Activated CD4-positive, alpha-beta T cell treated with anti-CD3 and anti-CD28 coated beads, Interleukin-2, amount 10 ng/mL, durations not matched to agents 7 days and 5 days (primary cell): ENCODE measurements around the gene F10. TPM values are rescaled to one million over a fixed set of nuclear protein-coding genes. Genes with fewer than 3 reads are reported as not detected.
"Not testable (repeated sequence)": the region's sequence is repeated elsewhere in the genome, so short reads cannot be mapped to it uniquely, and the experiment has no call there.

Experiments used
- CTCF ChIA-PET: fragments of 350-600 bp; sonication (Branson Sonifier 250); formaldehyde crosslinking; loops from one replicate; lab custom pipeline; 2021; ENCODE audit warnings: antibody characterized with exemption; lab: Charles Lee
- POLR2A ChIA-PET: fragments of 350-600 bp; sonication (Branson Sonifier 250); formaldehyde crosslinking; loops from one replicate; lab custom pipeline; 2021; ENCODE audit warnings: antibody characterized with exemption; lab: Charles Lee
- DNase-seq: peaks from one replicate; pipeline ENCODE4 v3.0.0-alpha.2; 2020
- H3K27ac Mint-ChIP-seq: one replicate; pipeline ENCODE4 v1.8.0; 2021; ENCODE audit warnings: mild to moderate bottlenecking, moderate library complexity, mixed read lengths
- H3K27me3 Mint-ChIP-seq: one replicate; pipeline ENCODE4 v1.8.0; 2021; ENCODE audit warnings: mixed read lengths
- H3K36me3 Mint-ChIP-seq: one replicate; pipeline ENCODE4 v1.8.0; 2021; ENCODE audit warnings: low read depth, mixed read lengths
- H3K4me1 Mint-ChIP-seq: one replicate; pipeline ENCODE4 v1.8.0; 2021; ENCODE audit warnings: mixed read lengths
- H3K4me3 Mint-ChIP-seq: one replicate; pipeline ENCODE4 v1.8.0; 2021; ENCODE audit warnings: mild to moderate bottlenecking, moderate library complexity, mixed read lengths
- H3K9me3 Mint-ChIP-seq: one replicate; pipeline ENCODE4 v1.8.0; 2021; ENCODE audit warnings: mixed read lengths
- total RNA-seq, 2 experiments: library from RNA; stranded (reverse); gene quantifications; one replicate each; pipeline ENCODE4 v1.2.3, GENCODE V29; 2021

The F10 gene
- total RNA-seq: not detected

DNA sequence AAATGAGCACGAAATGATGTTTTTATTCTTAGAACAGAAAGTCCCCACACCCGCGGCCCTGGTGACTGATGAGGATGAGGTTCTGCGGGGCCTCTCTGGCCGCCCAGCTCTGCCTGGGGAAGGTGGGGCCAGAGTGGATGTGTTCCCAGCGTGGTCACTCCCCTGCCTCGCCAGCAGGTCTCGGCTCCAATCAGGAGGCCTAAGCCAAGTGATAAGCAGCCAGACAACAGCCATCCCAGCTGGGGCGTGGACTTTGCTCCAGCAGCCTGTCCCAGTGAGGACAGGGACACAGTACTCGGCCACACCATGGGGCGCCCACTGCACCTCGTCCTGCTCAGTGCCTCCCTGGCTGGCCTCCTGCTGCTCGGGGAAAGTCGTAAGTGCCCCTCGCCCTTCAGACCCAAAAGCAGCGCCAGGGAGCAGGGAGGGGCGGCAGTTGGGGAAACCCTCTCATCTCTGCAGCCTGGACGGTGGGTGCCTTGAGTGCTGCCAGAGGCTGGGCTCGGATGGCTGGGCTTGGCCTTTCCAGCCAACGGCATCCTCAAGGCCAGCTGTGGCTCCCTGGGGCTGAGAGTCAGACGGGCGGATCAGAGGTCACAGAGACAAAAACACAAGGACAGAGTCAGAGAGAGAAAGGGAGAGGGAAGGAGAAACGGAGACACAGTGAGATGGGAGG is at the start of gene F10:
Gene F10 (plus strand): TSS at position 250 of the 676 bp plus-strand sequence. CDS start 57 bp downstream, at position 307.
- CTCF ChIA-PET: no interaction called here
- DNase-seq: no peak
- Mint-ChIP-seq H3K36me3 (no peaks in the 10 kb centered on the region), H3K4me1 (no peaks in the 10 kb centered on the region), H3K27ac (peak within 1 kb of the TSS; percentile 14), H3K4me3 (no peak within 1 kb of the TSS), H3K9me3 (no peaks in the 10 kb centered on the region), H3K27me3 (peaks cover 6% of the 10 kb centered on the region)
- POLR2A ChIA-PET: no interaction called here

DNA sequence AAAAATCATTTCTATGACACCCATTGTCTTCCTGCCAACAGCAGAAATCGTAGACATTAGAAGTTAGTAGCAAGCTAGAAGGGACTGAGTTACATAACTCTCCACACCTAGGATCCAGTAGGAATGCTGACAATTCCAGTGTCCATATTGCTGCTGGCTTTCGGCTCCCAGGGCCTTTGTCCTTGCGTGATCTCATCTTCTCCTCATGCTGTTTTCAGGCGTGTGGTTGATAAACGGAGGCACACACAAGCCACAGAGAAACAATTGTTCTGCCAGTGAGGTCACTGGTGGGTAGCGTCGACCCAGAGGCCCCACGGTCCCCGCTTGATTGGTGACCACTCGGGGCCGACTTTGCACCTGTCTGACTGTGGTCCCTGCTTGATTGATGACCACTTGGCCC is 48.7 kb upstream of the F10 start:
- Mint-ChIP-seq H3K9me3 (no peaks in the 10 kb centered on the region), H3K36me3 (no peaks in the 10 kb centered on the region), H3K27me3 (no peaks in the 10 kb centered on the region), H3K4me3 (no peak overlapping the region), H3K4me1 (no peaks in the 10 kb centered on the region), H3K27ac (no peak overlapping the region)
- ChIA-PET POLR2A (no interaction called here), CTCF (no interaction called here)
- DNase-seq: no peak

DNA sequence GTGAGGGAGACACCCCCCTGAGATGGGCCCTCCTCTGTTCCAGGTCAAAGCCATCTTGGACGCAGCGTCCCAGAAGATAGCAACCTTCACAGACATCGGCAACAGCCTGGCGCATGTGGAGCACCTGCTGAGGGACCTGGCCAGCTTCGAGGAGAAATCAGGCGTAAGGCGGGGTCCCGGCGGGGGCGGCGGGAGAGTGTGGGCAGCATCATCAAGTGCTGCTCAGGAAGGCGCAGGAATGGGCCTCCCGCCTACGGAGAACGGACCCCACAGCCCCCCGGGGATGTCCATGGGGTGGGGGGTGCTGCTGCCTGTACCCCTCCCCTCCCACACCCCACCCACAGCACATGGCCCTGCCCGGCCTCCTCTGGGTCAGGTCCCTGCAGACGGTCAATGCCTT is 48.2 kb upstream of the F10 start:
- Mint-ChIP-seq H3K9me3 (no peaks in the 10 kb centered on the region), H3K4me1 (no peaks in the 10 kb centered on the region), H3K27ac (no peak overlapping the region), H3K27me3 (no peaks in the 10 kb centered on the region), H3K4me3 (no peak overlapping the region), H3K36me3 (no peaks in the 10 kb centered on the region)
- DNase-seq: no peak
- POLR2A ChIA-PET: no interaction called here
- CTCF ChIA-PET: interaction anchor here (1.2 kb wide), 1 partner anchor 39 kb away, joined by 3 read pairs; no protein-coding TSS in a partner anchor

DNA sequence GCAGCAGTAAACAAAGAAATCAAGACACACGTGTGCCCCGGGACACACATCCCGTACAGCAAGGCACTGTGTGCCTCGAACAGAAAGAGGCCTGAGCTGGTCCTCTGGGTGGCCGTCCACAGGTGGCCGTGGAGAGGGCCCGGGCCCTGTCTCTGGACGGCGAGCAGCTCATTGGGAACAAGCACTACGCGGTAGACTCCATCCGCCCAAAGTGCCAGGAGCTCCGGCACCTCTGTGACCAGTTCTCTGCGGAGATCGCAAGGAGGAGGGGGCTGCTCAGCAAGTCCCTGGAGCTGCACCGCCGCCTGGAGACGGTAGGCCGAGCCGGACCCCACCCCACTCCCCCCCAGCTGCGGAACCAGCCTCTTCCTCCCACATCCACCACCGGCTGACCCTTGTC is 47.7 kb upstream of the F10 start:
- POLR2A ChIA-PET: no interaction called here
- H3K9me3 Mint-ChIP-seq: no peaks in the 10 kb centered on the region
- DNase-seq: no peak
- H3K4me3 Mint-ChIP-seq: no peak overlapping the region
- no peaks in the 10 kb centered on the region for H3K27me3 Mint-ChIP-seq
- no peaks in the 10 kb centered on the region for H3K36me3 Mint-ChIP-seq
- no peak overlapping the region for H3K27ac Mint-ChIP-seq
- CTCF ChIA-PET: interaction anchor here (1.2 kb wide), 1 partner anchor 39 kb away, joined by 3 read pairs; no protein-coding TSS in a partner anchor
- no peaks in the 10 kb centered on the region for H3K4me1 Mint-ChIP-seq

DNA sequence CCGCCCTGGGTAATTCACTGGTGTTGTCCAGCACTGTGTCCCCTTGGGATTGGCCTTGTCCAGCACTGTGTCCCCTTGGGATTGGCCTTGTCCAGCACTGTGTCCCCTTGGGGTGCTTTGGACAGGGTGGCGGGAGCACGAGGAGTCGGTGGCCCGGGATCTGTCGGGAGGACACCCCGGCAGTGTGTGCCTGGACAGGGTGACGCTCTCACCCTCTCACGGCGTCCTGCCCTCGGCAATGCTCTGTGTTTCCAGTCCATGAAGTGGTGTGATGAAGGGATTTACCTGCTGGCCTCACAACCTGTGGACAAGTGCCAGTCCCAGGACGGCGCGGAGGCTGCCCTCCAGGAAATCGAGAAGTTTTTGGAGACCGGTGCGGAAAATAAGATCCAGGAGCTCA is 46.9 kb upstream of the F10 start:
- no peak for DNase-seq
- no peak overlapping the region for H3K4me3 Mint-ChIP-seq
- no peaks in the 10 kb centered on the region for H3K4me1 Mint-ChIP-seq
- H3K9me3 Mint-ChIP-seq: no peaks in the 10 kb centered on the region
- no peak overlapping the region for H3K27ac Mint-ChIP-seq
- POLR2A ChIA-PET: no interaction called here
- CTCF ChIA-PET: interaction anchor here (0.6 to 1.2 kb wide), 2 partner anchors 38 to 382 kb away, joined by 3 read pairs; no protein-coding TSS in a partner anchor
- no peaks in the 10 kb centered on the region for H3K27me3 Mint-ChIP-seq
- H3K36me3 Mint-ChIP-seq: no peaks in the 10 kb centered on the region

DNA sequence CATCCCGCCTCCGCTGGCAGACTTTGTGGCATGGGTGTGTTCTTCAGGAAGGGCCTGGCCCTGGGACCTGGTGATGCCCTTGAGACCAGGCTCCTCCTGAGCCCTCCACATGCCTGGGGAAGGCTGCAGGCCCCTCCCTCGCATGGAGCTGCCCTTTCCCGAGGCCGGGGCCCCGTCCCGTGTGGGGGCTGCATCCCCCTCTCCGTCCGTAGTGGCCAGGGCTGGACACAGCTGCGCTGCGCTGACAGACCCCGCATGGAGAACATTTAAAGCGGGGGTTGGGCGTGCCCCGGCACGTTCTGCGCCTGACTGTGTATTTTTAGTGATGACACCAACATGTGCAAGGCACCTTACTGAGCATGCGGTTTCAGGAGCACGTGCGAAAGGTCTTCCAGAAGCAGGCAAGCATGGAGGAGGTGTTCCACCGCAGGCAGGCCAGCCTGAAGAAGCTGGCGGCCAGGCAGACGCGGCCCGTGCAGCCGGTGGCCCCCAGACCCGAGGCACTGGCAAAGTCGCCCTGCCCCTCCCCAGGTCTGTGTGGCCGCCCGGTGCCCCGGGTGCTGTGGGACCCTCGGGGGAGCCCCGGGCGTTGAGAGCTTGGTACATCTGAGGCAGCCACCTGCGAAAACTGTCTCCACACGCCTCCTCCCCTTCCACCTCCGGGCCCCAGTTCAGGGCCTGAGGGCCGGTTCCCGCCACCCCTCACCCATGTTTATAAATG is 45.8 kb upstream of the F10 start:
- Mint-ChIP-seq H3K9me3 (no peaks in the 10 kb centered on the region), H3K27ac (no peak overlapping the region), H3K4me3 (no peak overlapping the region), H3K36me3 (no peaks in the 10 kb centered on the region), H3K4me1 (no peaks in the 10 kb centered on the region), H3K27me3 (no peaks in the 10 kb centered on the region)
- no peak for DNase-seq
- POLR2A ChIA-PET: no interaction called here
- CTCF ChIA-PET: no interaction called here

DNA sequence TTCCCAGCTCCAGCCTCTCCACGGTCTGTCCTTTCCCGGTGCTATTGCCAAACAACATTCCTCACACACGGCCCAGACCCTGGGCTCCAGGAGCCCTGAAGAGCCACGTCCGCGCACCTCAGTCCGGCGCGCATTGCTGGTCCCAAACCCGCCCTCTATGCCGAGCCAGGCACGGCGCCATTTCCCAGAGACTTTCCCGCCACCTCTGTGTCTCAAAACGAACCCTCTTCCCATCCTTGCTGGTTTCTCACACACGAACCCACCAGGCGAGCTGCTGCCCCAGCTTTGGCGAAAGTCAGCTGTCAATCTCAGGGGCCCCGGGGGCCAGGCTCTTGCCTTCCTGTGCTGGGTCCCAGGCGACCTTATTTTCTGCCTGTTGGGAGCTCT is 45.0 kb upstream of the F10 start:
- Mint-ChIP-seq H3K9me3 (no peaks in the 10 kb centered on the region), H3K36me3 (no peaks in the 10 kb centered on the region), H3K4me3 (no peak overlapping the region), H3K27ac (peak overlapping the region; percentile 57), H3K4me1 (no peaks in the 10 kb centered on the region), H3K27me3 (no peaks in the 10 kb centered on the region)
- no peak for DNase-seq
- ChIA-PET POLR2A (no interaction called here), CTCF (no interaction called here)

DNA sequence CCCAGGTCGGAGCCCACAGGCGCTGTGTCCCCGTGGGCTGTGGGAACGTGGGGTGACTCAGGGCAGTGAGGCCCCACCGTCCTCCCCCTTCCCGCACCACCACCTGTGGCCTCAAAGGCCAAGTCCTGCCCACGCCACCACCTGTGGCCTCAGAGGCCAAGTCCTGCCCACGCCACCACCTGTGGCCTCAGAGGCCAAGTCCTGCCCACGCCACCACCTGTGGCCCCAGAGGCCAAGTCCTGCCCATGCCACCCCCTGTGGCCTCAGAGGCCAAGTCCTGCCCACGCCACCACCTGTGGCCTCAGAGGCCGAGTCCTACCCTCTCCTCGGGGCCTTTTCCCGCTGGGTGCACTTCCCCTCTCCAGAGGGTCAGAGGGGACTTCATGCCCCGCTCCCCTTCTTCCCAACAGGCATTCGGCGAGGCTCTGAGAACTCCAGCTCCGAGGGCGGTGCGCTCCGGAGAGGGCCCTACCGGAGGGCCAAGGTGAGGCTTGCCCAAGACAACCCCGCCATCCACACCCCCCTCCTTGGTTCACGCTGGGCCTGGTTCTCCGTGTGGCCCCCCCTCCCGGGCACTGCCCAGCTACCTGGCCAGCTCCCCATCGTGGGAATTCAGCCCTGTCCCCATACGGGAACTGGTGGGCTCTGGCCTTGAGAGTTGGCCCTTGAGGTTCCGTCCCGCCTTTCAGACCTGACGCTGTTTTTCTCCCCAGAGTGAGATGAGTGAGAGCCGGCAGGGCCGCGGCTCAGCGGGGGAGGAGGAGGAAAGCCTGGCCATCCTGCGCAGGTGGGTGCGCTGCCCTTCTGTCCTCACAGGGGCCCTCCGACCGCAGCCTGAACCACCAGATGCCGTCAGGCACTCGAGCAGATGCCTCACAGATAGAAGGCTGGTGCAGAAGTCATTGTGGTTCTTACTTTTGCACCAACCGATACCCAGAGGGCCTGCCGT is 44.4 kb upstream of the F10 start:
- no peaks in the 10 kb centered on the region for H3K36me3 Mint-ChIP-seq
- no peaks in the 10 kb centered on the region for H3K27me3 Mint-ChIP-seq
- no peaks in the 10 kb centered on the region for H3K9me3 Mint-ChIP-seq
- CTCF ChIA-PET: interaction anchor here (0.6 kb wide), 1 partner anchor 73 kb away, joined by 3 read pairs; no protein-coding TSS in a partner anchor
- no peak for DNase-seq
- H3K27ac Mint-ChIP-seq: peak overlapping the region; percentile 60
- no peak overlapping the region for H3K4me3 Mint-ChIP-seq
- H3K4me1 Mint-ChIP-seq: no peaks in the 10 kb centered on the region
- POLR2A ChIA-PET: no interaction called here

DNA sequence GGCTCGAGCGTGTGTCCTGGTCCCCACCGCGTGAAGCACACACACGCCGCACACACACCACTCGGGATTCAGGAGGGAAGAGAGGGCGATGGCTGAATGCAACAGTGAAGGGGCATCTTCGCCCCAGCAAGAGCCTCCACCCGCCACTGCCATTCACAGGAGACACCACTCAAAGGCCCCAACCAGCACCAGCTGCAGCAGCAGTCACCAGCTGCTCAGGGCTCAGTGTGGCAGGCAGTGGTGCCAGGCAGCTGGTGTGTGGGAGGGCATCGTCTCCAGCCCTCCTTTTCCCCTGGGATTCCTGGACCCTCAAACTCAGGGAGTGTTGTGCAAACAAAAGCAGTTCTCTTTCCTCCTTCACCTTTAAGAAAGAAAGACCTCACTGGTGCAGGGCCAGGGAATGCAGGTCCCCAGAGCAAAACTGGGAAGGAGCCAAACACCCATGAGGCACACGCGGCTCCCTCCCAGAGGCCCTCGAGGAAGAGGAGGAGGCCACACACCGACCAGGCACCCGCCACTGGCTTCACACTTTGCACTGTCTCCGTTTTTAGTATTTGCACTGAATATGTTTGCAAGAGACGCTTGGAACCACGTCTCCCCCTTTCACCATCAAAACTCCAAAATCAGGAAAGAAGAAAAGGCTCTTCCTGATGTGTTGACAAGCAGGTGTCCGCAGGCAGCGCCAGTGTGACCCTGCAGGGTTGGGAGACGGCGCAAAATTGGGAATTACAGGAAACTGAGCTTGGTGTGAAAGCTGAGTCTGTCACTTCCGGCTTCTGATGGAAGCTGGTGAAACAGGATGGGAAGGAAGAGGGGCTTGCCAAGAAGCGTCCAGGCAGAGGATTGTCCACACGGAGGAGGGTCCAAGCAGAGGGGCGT is 43.5 kb upstream of the F10 start:
- CTCF ChIA-PET: interaction anchor here (0.6 kb wide), 1 partner anchor 74 kb away, joined by 3 read pairs; no protein-coding TSS in a partner anchor
- H3K4me3 Mint-ChIP-seq: no peak overlapping the region
- no peaks in the 10 kb centered on the region for H3K4me1 Mint-ChIP-seq
- H3K27me3 Mint-ChIP-seq: no peaks in the 10 kb centered on the region
- no peak for DNase-seq
- POLR2A ChIA-PET: no interaction called here
- H3K36me3 Mint-ChIP-seq: no peaks in the 10 kb centered on the region
- H3K27ac Mint-ChIP-seq: peak overlapping the region; percentile 60
- H3K9me3 Mint-ChIP-seq: no peaks in the 10 kb centered on the region

DNA sequence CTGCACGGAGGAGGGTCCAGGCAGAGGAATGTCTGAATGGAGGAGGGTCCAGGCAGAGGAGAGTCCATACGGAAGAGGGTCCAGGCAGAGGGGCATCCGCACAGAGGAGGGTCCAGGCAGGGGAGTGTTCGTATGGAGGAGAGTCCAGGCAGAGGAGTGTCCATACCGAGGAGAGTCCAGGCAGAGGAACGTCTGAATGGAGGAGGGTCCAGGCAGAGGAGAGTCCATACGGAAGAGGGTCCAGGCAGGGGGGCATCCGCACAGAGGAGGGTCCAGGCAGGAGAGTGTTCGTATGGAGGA is 42.9 kb upstream of the F10 start:
- H3K36me3 Mint-ChIP-seq, DNase-seq, CTCF ChIA-PET, POLR2A ChIA-PET, H3K27me3 Mint-ChIP-seq, H3K27ac Mint-ChIP-seq, H3K4me3 Mint-ChIP-seq, H3K9me3 Mint-ChIP-seq, H3K4me1 Mint-ChIP-seq: not testable (repeated sequence)

DNA sequence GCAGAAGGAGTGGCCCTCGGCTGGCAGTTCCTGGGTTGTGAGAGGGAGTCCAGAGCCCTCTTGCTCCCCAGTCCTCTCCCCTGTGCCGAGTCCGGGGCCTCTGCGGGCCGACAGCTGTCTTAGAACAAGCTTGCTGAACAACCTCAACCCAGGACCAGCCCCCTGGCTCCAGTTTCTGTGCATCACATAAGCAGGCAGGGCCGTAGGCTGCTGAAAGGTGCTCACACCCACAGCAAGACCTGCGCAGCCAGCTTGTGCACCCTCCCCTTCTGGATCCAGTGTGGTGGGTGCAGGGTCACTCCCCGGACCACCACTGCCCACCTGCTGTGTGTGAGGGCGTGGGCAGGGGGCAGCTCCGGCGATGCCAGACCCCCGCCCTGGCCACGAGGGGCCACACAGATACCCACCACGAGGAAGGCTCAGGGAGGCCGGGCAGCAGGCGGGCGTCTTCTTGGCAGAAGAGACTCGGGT is 42.2 kb upstream of the F10 start:
- H3K4me1 Mint-ChIP-seq: no peaks in the 10 kb centered on the region
- CTCF ChIA-PET: no interaction called here
- no peak overlapping the region for H3K4me3 Mint-ChIP-seq

DNA sequence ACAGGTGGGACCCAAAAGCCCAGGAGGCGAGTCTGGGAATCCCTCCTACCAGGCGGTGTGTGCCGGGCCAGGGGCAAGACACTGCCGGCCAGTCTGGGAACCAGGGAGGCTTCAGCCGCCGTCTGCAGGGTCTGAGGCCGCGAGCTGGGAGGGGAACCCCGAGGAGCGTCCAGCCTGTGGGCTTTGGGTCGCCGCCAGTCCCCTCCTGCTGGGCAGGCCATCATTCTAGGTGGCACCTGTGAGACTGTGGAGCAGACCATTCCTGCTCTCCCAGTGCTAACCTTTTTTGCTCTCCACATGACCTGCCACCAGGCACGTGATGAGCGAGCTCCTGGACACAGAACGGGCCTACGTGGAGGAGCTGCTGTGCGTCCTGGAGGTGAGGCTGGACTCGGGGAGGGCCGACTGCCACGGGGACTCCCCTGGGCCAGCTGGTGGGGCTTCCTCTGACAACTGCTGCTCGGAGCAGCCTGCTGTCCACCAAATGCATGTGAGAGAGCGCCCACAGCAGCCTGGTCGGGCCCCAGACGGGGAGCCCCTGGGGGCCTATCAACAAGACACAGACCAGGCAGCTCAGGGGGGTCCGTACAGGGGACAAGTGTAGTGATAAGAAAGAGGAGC is 41.6 kb upstream of the F10 start:
- no peak overlapping the region for H3K4me3 Mint-ChIP-seq
- no peak for DNase-seq
- no peaks in the 10 kb centered on the region for H3K36me3 Mint-ChIP-seq
- H3K27me3 Mint-ChIP-seq: no peaks in the 10 kb centered on the region
- H3K9me3 Mint-ChIP-seq: no peaks in the 10 kb centered on the region
- ChIA-PET CTCF (interaction anchor here (0.6 kb wide), 1 partner anchor 121 kb away, joined by 3 read pairs; no protein-coding TSS in a partner anchor), POLR2A (no interaction called here)
- no peak overlapping the region for H3K27ac Mint-ChIP-seq
- no peaks in the 10 kb centered on the region for H3K4me1 Mint-ChIP-seq

More for the DNA sequence above, 42.2 kb upstream of the F10 start:
- DNase-seq: no peak
- no peaks in the 10 kb centered on the region for H3K9me3 Mint-ChIP-seq
- no peaks in the 10 kb centered on the region for H3K36me3 Mint-ChIP-seq
- POLR2A ChIA-PET: no interaction called here
- H3K27ac Mint-ChIP-seq: no peak overlapping the region
- H3K27me3 Mint-ChIP-seq: no peaks in the 10 kb centered on the region
